GM19372 (cell line): ENCODE data around the gene VGLL3.
"Not testable (repeated sequence)": the region's sequence is repeated elsewhere in the genome, so short reads cannot be mapped to it uniquely, and the experiment has no call there.

Experiments
- ATAC-seq: cut with Tn5 transposase; IDR thresholded peaks from one replicate; pipeline ENCODE4 v1.9.1; 2021; ENCODE audit warnings: mild to moderate bottlenecking, low read depth, moderate library complexity; ENCODE audit not compliant: unreplicated experiment

VGLL3 gene

GRCh38 chr3:86990734-86991481 lies at the start of gene VGLL3:
Gene VGLL3, minus strand, starts transcription at chr3:86991149. Its CDS starts 406 bp downstream, at chr3:86990743.
- ATAC-seq, result peak; percentile 65

DNA sequence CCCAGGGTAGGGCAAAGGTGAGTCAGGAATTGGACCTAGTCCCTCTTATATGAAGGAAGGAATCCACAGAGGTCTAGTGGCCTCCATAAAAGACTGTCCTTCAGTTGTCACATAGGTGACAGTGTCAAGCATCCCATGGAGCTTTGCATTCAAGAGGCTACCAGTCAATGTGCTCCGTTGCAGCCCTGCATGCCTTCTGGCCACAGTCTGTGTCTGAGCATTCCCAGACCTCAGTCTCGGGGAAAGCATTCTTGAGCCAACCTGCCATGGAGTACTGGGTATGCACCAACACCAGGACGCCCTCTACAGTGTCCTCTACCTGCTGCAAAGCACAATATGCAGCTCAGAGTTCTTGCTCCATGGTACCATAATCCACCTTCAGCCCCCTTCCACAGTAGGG lies 46.7 kb upstream of the VGLL3 start:
- ATAC-seq, result no peak

DNA sequence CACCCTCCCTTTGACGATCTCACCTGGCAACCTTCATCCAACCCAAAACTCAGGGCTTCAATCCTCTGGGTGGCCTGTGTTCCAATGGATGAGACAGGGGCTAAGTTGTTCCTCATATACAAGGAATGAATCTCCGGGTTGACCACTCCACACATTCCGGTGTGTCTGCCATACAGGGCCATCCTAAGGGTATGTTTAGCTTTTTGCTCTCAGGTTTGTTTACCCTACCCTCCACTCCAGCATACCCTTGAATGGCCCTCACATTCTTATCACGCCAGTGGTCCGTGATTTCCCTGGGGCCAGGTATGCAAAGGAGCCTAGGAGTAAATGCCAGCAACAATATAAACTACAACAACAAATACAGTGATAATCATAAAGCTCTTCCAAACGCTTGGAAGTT lies 45.7 kb upstream of the VGLL3 start:
- ATAC-seq, result no peak

GRCh38 chr3:87035339-87035738 lies 44.4 kb upstream of the VGLL3 start:
- ATAC-seq, result no peak

DNA sequence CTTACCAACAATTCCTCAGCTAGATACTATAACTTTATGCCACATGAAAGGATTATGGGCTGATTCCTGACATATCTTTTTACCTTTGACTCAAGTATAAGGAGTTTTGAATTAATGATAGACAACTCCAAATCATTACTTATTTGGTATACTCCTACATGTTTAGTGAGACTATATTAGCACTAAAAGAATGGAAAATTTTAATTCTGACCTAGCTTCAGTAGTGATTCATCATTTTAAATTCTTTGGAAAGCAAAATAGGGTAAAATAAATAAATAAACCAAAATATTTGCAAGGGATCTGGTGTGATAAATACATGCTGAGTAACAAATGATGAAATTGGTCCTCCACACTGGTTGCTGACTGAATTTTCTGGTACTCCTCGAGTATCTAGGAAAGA lies 42.3 kb upstream of the VGLL3 start:
- ATAC-seq, result no peak

DNA sequence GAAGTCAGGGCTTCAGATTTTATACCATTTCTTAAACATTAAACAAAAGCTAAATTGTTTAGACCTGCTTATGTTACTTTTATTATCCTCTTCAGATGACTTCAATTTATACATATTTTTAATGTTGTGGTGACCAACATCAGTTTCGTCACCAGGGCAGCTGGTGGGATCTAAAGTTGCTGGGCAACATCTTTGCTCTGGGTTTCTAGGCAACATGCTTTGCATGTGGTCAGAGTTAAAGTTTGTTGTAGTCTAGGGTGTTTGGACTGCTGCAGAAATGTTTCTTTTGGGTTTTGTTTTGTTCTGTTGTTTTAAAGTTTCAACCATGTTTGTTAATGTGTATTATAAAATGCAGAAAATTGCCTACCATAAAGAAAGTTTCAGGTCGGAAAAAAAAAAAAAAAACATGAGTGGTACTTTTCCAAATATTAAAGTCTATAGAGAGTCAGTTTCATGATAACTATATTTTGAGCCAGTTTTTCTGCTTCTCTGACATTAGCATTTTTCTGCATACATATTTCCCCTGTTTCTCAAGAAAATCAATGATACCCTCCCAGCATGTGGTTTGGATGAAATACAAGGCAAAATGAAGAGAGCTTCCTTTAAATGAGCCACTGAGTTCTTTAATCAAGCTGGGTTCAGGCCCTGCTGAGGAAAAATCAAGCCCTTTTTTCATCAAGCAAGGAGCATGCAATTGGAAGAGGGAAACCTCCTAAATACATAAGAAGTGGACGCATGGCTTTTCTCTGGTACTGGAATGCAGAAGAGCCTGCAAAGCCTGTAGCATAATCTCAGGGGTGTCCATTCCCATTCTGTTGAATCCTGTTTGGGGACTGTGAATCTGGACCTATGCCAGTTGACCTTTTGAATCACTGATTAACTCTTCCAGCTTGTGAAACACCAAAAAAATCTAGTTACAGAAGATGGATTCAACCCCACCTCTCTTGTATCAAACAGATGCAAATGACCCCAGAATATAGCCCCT lies 35.0 kb upstream of the VGLL3 start:
- ATAC-seq, result no peak

- not testable (repeated sequence) for ATAC-seq
Measured at GRCh38 chr3:87017370-87017769, 26.4 kb upstream of the VGLL3 start.

- ATAC-seq, result no peak
Measured at GRCh38 chr3:87009271-87009670, 18.3 kb upstream of the VGLL3 start.

DNA sequence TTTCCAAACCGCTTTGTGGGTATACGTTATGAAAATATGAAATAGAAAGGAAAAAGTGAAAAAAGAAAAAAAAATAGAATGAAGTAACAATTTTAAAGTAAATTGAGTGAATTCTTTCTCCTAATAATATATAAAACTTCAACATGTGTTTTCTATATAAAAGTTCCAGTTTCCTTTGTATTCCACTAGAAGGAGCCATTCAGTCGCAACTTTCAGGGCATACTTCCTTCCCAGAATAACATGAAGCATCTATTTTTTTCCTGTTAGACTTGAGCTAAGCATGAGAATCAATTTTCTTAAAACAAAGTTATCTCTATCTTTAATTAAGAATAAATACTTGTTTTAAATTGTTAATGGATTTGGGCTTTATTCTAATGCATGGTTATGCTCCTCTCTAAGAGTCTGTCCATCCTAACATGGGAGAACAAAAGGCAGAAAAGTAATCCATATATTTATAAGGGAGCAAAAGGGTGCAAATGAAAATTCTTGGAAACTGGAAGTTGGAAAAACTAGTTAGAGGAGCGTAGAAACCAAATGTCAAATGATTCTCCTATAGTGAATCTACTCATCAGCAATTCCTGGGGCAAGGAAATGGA lies 16.0 kb upstream of the VGLL3 start:
- ATAC-seq, result no peak

DNA sequence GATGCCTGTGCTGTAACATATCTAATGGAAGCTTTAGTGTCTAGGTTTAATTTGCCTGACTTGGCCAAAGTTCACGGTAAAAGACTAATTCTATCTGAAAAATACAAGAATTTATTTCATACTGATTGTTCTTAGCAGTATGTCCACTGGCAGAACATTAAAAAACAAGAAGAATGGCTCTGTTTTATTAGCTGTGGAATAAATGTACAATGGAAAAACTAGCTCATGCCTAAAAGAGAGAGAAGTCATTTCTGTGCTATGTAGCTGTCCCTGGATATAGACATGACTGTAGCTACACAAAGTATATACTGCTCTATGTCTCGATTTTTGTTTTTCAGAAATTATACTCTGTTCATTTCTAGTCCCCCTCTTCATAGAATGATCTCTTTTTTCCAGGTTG lies 13.9 kb upstream of the VGLL3 start:
- no peak for ATAC-seq

DNA sequence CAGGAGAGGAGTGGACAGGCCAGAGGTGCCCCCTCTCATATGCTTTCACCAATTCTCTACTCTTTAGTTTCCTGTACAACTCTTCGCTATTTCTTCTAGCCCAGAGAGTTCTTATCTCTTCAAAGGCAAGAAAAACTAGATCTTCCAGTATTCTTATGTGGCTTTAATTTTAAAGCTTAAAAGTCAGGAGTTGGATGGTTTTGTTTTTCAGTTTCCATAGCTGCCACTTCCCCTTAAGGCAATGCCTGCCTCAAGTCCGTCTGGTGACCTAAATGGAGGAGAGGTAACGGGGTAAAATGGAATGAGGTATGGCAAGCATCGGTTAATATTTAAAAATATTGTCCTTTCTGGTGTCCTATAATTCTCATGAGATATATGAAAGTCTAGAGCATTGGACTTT lies 11.4 kb upstream of the VGLL3 start:
- no peak for ATAC-seq

DNA sequence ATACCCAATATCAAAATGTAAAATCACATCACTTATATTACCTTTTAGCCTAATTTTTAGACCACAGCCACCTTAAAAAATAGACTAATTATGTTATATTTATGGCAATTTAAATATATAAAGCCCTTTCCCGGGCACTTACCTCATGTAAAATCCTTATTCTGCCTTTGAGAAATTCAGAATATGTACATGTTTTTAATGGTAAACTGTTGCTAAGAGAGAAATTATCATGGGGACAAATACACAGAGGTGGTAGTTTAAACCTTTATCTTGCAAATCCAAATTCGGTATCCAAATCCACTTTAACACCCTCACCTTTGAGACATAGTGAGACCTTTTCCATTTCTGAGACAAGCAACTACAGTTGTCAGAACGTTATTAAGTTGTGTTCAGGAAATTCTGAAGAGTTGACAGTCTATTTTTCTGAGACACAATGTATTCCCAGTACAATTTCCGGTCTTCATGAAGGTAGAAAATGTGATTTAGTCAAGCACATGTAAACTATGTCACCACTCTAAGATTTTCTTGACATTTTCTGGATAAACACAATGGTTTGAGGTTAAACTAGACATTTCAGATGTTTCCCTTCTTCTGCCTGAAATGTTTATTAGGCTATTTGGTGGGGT lies 10.6 kb upstream of the VGLL3 start:
- ATAC-seq, result no peak

- ATAC-seq, result no peak
Measured at GRCh38 chr3:87000940-87001339, 10.0 kb upstream of the VGLL3 start.

- no peak for ATAC-seq
Measured at GRCh38 chr3:86998569-86998968, 7.6 kb upstream of the VGLL3 start.

GRCh38 chr3:86996261-86996955 lies 5.5 kb upstream of the VGLL3 start:
- no peak for ATAC-seq

DNA sequence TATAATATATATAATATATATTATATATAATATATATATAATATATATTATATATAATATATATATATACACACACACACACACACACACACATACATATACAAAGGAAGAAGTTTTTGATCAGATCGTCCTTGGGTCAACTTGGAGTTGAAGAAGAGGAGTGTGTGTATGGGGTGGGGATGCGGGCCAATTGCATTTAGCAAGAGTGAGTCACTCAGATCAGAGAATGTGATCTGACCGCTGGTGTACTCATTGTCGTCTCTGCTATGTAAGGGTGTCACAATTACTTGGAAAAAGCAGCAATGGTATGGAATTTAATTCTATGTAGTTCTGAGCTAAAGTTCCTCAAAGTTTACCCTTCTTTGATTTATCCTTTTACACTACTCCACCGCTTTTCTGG lies 4.6 kb upstream of the VGLL3 start:
- no peak for ATAC-seq

DNA sequence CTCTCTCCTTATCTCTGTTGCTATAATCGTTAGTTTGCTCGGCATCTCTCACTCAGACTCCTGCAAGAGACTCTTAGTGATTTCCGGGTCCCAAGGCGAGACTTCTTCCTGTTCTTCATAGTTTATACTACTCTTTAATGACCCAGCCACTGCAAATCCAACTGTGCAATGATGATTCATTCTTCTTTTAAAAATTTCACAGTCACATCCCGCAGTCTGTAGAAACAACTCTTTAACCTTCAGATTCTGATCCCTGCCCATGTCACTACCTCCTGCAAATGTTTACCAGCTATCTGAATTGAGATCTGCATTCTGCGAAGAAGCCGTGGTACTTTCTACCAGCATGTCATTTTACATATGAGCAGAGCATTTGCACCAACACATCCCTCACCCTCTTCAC lies 2.8 kb upstream of the VGLL3 start:
- ATAC-seq, result no peak

DNA sequence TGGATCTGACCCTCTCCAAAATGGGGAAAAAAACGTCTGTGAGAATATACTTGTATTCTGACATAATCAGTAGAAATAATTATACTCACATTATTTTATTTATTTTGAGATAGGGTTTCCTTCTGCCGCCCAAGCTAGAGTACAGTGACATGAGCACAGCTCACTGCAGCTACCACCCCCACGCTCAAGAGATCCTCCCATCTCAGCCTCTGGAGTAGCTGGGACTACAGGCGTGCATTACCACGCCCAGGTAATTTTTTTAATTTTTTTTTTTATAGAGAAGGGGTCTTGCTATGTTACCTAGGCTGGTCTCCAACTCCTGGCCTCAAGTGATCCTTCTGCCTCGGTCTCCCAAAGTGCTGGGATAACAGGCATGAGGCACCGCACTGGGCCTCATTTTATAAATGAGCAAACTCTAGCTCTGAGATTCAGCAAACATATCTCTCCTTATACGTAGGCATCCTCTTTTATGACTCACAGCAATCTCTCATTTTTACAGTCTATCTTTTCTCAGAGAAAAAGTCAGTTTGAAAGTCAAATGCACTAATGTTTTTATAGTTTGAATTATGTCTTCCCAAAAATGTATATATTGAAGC lies 989 bp upstream of the VGLL3 start:
- ATAC-seq, result no peak

- no peak for ATAC-seq
Measured at GRCh38 chr3:86991482-86991815, 500 bp upstream of the VGLL3 start.
